A673 (cell line): ENCODE data around the gene TTC21A.

Source experiments
- CTCF ChIP-seq: fragments of 300-800, 200-600 bp; sonication (generic); conservative IDR thresholded peaks from 2 replicates; pipeline ENCODE4 v1.5.1; 2017; ENCODE audit warnings: low read depth, mild to moderate bottlenecking, antibody characterized with exemption, low read length, moderate library complexity, mixed read lengths
- EZH2 ChIP-seq: fragments of 200-600 bp; sonication (generic); IDR thresholded peaks from 2 replicates; pipeline ENCODE4 v1.6.1; 2017; ENCODE audit warnings: borderline replicate concordance, low read depth, mild to moderate bottlenecking, mixed read lengths, antibody characterized with exemption, low read length; ENCODE audit not compliant: poor library complexity, severe bottlenecking

- TF ChIP-seq CTCF (no peak; the same call in 1 of the 2 replicates), EZH2 (no peak)
Measured at GRCh38 chr3:39103324-39103693, 4.2 kb upstream of the TTC21A start.
